HG03045 (cell line): ENCODE results near the gene ACSM2A.
"Not testable (repeated sequence)": the region's sequence is repeated elsewhere in the genome, so short reads cannot be mapped to it uniquely, and the experiment has no call there.

Experiments used
- ATAC-seq: cut with Tn5 transposase; IDR thresholded peaks from one replicate; pipeline ENCODE4 v1.9.1; 2021; ENCODE audit warnings: mild to moderate bottlenecking, moderate library complexity; ENCODE audit not compliant: unreplicated experiment

The ACSM2A gene, protein sequence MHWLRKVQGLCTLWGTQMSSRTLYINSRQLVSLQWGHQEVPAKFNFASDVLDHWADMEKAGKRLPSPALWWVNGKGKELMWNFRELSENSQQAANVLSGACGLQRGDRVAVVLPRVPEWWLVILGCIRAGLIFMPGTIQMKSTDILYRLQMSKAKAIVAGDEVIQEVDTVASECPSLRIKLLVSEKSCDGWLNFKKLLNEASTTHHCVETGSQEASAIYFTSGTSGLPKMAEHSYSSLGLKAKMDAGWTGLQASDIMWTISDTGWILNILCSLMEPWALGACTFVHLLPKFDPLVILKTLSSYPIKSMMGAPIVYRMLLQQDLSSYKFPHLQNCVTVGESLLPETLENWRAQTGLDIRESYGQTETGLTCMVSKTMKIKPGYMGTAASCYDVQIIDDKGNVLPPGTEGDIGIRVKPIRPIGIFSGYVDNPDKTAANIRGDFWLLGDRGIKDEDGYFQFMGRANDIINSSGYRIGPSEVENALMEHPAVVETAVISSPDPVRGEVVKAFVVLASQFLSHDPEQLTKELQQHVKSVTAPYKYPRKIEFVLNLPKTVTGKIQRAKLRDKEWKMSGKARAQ

DNA sequence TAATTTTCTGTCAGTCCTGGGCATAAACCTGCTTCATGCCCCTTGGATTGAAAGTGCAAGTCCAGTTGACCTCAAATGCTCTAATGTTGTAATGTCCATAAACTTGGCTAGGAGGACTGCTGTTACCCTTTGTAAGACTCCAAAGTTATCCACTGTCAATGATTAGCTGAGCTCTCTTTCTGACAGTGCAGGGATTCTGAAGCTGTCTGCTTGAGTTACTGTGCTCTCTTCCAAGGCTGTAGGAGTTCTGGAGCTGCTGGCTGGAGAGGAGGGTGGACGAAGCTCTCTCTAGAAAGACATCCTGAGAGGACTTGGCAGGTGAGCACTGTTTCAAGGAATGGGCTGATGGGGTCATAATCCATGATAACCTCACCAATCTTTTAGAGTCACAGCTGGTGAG lies at the start of gene ACSM2A:
TSS of gene ACSM2A (plus strand) at position 158 of the 400 bp plus-strand sequence. CDS start 8,594 bp downstream, outside the sequence.
- not testable (repeated sequence) for ATAC-seq

DNA sequence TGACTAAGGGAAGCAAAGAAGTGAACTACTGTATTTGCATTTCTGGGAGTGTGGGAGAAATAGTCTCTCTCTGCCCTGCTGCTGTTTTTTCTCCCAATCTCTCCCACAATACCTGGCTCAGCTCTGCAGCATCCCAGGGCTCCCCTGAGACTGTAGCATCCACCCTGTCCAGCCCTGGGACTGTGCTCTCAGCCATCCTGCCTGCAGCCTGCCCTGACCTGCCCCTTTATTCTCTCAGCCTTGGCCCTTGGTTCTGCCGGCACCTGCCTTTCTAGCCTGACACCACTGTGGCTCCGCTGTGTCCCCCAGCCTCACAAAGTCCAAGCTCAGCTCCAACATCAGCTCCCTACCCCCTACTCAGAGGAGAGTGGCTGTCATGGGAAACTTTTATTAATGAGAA lies 48.7 kb upstream of the ACSM2A start:
- ATAC-seq, result no peak

DNA sequence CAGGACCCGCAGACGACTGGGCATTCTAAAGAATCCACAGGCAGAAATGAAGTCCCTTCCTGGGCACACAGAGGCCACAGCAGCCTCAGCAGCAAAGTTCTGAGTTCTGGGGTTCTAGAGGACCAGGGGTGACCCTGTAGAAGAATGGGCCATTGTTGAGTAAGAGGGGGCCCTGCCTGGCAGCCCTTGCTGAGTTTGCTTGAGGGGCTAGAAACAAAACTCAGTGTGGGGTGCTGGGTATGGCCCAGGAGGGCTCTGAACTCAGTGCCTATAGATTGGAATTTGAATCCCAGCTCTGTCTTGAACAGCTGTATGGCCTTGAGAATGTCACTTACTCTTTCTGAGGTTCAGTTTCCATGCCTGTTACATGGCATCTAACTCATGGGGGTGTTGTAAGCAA lies 46.7 kb upstream of the ACSM2A start, which contains the start of gene PDILT:
TSS of gene PDILT (minus strand) at position 101 of the 400 bp plus-strand sequence. CDS start 5,437 bp downstream, outside the sequence.
- no peak for ATAC-seq

DNA sequence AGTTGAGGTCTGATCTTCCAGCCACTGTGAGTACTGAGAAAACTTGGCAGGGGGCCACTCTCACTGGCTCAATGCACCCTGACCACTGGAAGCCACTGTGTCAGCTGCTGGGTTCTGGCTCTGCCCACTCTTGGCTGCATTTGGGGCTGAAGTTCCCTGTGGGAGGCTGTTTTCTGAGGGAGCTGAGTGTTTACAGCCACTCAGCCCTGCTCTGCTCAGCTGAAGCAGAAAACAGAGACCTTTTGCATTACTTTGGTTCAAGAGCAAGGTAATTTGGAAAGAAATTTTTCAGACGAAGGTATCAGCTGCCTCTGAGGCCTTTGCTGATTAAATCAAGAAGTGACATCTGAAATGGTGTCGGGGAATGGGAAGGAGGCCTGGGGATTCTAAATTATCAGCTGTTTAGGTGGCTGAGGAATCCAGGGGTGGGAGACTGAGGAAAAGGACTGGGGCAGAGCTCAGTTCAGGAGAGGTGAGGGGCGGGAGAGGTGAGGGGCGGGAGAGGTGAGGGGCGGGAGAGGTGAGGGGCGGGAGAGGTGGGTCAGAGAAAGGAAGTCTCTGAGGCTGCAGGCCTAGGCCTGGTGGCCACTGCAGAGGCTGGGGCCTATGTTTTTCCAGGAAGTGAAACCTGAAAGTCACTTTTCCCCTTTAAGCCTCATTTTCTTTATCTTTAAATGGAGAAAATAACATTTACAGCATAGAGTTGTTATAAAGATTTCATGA lies 41.8 kb upstream of the ACSM2A start, which contains the start of gene ACSM5:
TSS of gene ACSM5 (plus strand) at position 137 of the 723 bp plus-strand sequence. CDS start 1,951 bp downstream, outside the sequence.
- no peak for ATAC-seq

DNA sequence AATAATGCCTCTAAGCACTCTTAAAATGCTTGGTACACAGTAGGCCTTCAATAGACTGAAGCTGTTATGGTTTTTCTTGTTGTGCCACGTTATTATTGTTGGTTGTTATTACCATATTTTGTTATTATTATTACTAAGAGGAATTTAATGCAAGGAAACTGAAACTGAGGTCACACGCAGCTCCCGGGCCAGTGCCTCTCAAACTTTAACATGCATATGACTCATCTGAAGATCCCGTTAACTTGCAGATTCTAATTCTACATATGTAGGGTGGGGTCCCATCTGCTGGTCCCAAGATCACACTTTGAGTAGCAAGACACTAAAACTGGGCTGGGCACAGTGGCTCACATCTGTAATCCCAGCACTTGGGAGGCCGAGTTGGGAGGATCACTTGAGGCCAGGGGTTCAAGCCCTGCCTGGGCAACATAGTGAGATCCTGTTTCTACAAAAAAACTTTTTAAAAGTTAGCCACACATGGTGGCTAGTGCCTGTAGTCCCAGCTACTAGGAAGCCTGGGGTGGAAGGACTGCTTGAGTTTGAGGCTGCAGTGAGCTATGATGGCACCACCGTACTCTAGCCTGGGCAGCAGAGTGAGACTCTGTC lies 41.1 kb upstream of the ACSM2A start:
- ATAC-seq, result no peak

DNA sequence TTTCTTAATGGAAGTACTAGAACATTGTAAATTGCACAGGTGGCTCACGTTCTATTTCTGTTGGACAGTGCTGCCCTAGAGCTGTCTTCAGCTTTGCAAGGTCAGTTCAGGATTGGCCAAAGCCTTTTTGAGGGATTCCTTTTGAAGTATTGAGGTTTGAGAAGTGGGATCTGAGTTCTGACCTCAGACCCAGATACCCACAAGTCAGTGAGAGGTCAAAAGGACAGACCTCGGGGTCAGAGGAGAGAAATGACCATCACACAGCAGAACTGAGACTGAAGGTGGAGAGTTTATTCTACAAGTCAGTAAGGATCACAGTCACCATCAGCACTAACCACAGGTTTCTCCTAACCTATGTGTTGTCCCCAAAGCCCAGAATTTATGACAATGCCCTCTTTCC lies 40.3 kb upstream of the ACSM2A start:
- ATAC-seq, result no peak

DNA sequence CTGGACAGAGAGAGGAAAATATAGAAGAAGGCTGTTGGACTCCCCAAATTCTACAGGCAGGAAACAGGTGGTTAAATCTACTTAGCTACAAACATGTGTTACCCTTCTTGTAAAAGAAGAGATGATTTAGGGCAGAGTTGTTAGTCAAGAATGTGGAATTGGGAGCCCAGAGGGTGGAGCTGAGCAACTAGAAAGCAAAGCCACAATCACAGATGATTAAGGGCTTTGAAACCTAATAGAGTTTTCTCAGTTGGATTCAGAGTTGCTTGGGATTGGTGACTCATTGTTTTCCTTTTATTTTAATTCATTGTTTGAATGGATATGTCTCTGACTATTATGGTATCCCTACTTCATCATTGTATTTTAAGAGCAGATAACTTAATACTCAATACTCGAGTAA lies 35.8 kb upstream of the ACSM2A start:
- no peak for ATAC-seq

DNA sequence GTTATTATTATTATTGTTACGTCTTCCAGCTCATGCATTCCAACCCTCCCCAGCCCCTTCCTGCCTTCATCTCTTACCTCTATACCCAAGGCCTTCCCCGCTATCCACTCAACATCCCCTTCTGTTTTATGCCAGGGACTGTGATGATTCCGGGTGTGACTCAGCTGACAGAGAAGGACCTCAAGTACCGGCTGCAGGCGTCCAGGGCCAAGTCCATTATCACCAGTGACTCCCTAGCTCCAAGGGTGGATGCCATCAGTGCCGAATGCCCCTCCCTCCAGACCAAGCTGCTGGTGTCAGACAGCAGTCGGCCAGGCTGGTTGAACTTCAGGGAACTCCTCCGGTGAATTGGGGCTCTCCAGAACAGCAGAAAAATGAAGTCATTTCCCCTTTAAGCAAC lies 32.2 kb upstream of the ACSM2A start:
- ATAC-seq, result not testable (repeated sequence)

DNA sequence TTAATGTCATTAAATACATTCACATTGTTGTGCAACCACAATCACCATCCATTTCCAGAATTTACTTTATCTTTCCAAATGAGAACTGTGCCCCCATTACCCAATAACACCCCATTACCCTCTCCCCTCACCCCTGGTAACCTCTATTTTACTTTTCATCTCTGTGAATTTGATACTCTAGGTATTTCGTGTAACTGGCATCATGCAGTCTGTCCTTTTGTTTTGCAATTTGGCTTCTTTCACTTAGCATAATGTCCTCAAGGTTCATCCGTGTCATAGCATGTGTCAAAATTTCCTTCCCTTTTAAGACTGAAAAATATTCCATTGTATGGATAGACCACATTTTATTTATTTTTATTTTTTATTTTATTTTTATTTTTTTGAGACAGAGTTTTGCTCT lies 29.6 kb upstream of the ACSM2A start:
- not testable (repeated sequence) for ATAC-seq

DNA sequence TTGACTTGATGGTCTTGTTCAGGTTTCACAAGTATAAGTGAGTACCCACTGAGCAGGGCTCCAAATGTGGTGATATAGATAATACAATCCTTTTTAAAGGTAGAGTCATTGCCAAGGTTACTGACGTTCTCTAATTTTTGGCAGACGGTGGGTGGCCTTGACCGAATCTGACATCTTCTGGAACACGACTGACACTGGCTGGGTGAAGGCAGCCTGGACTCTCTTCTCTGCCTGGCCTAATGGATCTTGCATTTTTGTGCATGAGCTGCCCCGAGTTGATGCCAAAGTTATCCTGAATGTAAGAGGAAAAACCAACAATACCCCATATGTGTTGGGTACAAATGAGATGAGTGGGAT lies 27.6 kb upstream of the ACSM2A start:
- ATAC-seq, result not testable (repeated sequence)

DNA sequence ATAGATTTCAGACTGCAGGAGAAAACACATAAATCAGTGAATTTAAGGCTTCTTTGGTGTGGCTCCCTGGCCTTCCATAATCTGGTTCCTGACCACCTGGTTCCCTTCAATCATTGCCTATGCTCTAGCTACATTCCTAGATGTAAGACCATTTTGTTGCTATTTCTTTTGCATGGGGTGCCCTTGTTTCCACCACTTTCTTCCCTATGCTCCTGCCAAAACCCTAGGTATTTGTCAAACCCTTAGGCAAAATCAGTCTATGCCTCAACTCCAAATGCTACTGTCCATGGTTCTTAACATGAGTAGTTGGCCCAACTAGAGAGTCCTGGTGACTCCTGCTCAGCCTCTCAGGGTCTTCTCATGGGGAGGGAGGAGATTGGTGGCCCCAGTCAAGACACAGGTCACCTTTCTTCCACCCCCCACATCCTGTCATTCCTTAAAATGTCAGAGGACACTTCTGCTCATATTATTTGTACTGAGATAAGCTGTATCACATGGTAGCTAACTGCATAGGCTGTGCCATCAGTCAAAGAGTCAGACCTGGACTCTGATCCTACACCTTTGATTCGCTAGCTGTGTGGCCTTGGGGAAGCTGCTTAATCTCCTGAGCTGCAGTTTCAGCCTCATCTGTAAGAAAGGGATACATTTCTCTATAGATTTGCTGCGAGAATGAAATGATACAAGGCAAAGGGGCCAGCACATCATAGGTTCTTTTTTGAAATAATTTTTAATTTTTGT lies 27.0 kb upstream of the ACSM2A start:
- no peak for ATAC-seq

DNA sequence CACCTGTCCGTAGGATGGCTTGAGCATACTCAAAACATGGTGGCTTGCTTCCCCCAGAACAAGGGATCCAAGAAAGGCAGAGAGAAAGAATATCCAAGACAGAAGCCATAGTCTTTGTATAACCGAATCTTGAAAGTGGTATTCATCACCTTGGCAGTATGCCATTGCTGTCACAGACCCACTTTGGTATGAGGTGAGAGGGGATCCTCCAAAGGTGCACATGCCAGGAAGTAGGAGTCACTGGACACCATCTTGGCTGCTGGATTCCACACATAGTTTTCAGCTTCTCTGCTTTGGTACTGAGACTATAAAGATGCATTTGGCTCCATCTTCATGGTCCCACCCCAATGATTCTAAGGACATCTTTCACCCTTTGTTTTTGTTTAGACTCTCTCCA lies 23.9 kb upstream of the ACSM2A start:
- ATAC-seq, result not testable (repeated sequence)

DNA sequence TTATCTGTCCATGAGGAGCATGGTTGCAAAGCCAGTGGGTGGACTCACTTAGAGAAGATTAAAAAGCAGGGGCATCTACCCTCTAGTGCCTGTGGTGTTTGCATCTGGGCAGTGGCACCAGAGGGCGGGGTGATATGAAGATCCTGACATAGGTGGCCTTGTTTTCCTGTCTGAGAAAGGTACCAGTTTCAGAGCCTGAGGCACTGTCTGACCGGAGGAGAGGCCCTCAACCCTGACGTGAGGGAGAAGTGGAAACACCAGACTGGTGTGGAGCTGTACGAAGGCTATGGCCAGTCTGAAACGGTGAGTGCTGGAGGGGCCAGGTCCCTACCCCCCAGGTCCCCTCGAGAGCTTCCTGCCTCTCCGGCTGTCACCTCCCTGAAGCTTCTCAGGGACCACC lies 21.8 kb upstream of the ACSM2A start:
- not testable (repeated sequence) for ATAC-seq

DNA sequence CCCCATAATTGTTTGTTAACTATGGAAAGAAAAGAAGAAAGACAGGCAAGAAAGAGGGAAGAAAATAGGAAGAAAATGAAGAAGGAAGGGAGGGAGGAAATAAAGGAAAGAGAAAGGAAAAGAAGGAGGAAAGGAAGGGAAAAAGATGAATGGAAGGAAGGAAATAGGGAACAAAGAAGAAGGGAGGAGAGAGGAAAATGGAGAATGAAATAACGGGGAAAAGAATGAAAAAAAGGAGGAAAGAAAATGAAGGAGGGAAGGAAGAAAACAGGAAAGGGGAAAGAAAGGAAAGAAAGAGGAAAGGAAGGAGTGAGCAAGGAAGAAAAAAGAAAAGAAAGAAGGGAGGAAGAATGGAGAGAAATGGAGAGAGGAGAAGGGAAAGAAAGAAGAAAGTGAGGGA lies 20.8 kb upstream of the ACSM2A start:
- ATAC-seq, result not testable (repeated sequence)

DNA sequence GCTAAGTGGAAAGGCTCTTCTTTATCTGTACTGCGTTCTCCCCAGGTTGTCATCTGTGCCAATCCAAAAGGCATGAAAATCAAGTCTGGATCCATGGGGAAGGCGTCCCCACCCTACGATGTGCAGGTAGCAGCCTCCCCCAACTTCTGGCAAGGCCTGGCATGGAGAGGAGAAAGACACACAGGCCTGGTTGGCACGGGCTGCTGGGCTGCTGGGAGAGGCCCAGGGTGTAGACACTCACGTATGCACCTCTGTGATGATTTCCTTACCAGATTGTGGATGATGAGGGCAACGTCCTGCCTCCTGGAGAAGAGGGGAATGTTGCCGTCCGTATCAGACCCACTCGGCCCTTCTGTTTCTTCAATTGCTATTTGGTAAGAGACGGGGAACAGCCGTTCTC lies 20.4 kb upstream of the ACSM2A start:
- ATAC-seq, result no peak

DNA sequence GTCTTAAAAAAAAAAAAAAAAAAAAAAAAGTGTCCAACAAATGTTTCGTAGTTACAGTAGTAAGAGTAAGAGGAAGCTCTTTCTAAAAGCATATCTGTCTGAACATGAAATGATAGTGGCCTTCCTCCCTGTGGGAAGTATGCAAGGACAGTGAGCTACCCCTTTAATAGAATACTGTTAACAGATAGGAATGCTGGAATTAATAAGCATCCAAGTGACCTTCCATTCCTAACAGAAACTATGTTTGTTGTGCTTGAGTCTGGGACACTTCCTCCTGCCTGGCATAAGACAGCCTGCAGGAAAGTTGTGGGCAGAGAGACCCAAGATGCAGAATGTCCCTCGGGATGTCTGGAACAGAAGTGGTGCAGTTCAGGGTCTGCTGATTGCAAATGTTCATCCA lies 12.4 kb upstream of the ACSM2A start:
- not testable (repeated sequence) for ATAC-seq

DNA sequence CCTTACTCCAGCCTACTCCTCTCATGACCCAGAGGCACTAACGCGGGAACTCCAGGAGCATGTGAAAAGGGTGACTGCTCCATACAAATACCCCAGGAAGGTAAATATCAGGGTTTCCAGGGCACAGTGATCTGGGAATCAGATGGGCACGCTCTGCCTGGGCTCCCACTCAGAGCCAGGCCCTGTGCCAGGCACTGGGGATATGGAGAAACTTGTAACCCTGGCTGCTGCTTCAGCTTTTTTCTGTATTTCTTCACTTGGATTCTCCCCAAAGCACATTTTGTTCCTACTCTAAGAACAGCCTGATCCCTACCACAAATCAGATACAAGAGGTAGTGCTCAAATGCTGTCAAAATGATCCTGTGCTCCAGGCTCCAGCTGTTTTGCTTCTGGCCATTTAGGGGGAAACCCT lies 11.5 kb upstream of the ACSM2A start:
- not testable (repeated sequence) for ATAC-seq

DNA sequence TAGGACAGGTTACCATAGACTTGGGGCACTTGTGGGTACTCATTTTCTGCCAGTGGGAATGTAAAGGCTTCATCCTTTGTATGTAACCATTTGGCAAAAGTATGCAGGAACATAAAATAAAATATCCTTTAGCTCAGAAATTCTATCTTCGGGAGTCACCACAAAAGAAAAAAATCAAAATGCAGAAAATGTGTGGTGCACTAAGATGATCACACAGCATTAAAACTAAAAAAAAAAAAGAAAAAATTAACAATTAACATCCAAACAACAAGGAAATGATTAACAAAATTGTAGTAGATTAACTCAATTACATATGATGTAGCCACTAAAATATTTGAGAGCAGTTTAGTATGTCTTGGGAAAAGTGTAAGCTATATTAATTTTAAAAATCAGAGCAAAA lies 10.6 kb upstream of the ACSM2A start:
- ATAC-seq, result not testable (repeated sequence)

DNA sequence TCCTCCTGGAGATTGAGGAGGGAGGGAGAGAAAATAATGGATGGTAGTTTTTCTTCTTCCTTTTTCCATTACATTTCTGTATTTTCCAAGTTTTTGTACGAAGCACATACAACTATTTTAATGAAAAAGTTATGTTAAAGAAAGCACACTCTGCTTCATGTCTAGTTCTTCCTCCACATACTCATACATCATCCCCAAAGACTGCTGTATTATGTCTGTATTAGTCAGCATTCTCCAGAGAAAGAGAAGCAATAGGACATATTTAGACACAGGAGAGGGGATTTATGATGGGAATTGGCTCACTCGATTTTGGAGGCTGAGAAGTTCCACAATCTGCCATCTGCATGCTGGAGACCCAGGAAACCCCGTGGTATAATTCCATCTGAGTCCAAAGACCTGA lies 10.1 kb upstream of the ACSM2A start:
- no peak for ATAC-seq

DNA sequence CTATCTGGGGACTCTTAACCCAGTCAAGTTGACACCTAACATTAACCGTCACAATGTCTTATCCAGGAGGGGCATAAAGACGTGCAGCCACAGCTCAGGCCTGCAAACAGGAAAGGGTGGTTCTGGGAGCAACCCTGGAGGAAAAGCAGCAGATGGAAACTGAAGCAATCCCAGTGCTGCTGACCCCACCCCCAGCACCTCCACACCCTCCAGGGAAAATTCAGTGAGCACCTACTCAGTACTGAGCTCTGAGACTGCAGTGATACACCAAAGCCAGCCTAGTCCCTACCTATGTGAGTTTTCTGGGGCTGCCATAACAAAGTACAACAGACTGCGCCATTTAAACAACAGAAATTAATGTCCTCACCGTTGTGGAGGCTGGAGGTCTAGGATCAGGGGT lies 9.5 kb upstream of the ACSM2A start:
- ATAC-seq, result not testable (repeated sequence)
